GM12892 (cell line): ENCODE results near the gene MAP2K5.

Source experiments
- POLR2A ChIP-seq: IDR thresholded peaks from 2 replicates; pipeline ENCODE4 v1.6.1; 2011; ENCODE audit warnings: low read depth, low read length, control low read depth
- POLR2AphosphoS5 ChIP-seq: IDR thresholded peaks from 2 replicates; pipeline ENCODE4 v1.6.1; 2011; ENCODE audit warnings: low read depth, low read length, control low read depth

GRCh38 chr15:67807836-67808235, 265.3 kb downstream of the MAP2K5 start:
- TF ChIP-seq POLR2A (no peak), POLR2AphosphoS5 (no peak)
